ENCODE results near the gene OSTN. TPM values are rescaled to one million over a fixed set of nuclear protein-coding genes. Genes with fewer than 3 reads are reported as not detected.

OSTN gene
- total and polyA plus RNA-seq, 2 experiments from 2014 or later = not detected

GRCh38 chr3:191257286-191257685, 58.2 kb downstream of the OSTN start (continued):
- TF ChIP-seq ZNF462 (CRISPR knock-in tag; IDR thresholded peaks at IDR 0.05) (no peak), EZH2 (IDR thresholded peaks at IDR 0.05; ENCODE audit: low read depth, unreplicated experiment) (no peak), NANOG (IDR thresholded peaks at IDR 0.05; ENCODE audit: borderline replicate concordance) (no peak), CREB1 (CRISPR knock-in tag; IDR thresholded peaks at IDR 0.05; ENCODE audit: low read depth) (no peak), EZH2phosphoT487 (IDR thresholded peaks at IDR 0.05; ENCODE audit: unreplicated experiment) (no peak), ZNF331 (CRISPR knock-in tag; IDR thresholded peaks at IDR 0.05; ENCODE audit: low read depth) (no peak), ZNF114 (CRISPR knock-in tag; IDR thresholded peaks at IDR 0.05) (no peak), POLR2AphosphoS5 (IDR thresholded peaks at IDR 0.05; ENCODE audit: low read depth) (no peak)
- TF ChIP-seq, protein P1, sequence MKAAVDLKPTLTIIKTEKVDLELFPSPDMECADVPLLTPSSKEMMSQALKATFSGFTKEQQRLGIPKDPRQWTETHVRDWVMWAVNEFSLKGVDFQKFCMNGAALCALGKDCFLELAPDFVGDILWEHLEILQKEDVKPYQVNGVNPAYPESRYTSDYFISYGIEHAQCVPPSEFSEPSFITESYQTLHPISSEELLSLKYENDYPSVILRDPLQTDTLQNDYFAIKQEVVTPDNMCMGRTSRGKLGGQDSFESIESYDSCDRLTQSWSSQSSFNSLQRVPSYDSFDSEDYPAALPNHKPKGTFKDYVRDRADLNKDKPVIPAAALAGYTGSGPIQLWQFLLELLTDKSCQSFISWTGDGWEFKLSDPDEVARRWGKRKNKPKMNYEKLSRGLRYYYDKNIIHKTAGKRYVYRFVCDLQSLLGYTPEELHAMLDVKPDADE (IDR thresholded peaks at IDR 0.05) = no peak

GRCh38 chr3:191259486-191259885, 60.4 kb downstream of the OSTN start:
- Mint-ChIP-seq H3K4me1 (peaks cover 48% of the 10 kb centered on the region), H3K27ac (no peak overlapping the region), H3K27me3 (ENCODE audit: insufficient read depth, low read depth, poor library complexity) (peaks cover 2% of the 10 kb centered on the region), H3K9me3 (no peaks in the 10 kb centered on the region), H3K36me3 (ENCODE audit: low read depth) (no peaks in the 10 kb centered on the region), H3K4me3 (no peak overlapping the region)
- Histone ChIP-seq H3K79me2 (replicated peaks; ENCODE audit: insufficient read depth) (no peaks in the 10 kb centered on the region), H2AFZ (no peak overlapping the region), H3K4me1 (ENCODE audit: insufficient read depth) (peaks cover 51% of the 10 kb centered on the region), H4K20me1 (replicated peaks; ENCODE audit: insufficient read depth) (no peaks in the 10 kb centered on the region), H3K4me3 (no peak overlapping the region), H3F3A (replicated peaks; ENCODE audit: low read depth) (no peaks in the 10 kb centered on the region), H3K36me3 (ENCODE audit: insufficient read depth) (no peaks in the 10 kb centered on the region), H3K27ac (ENCODE audit: low read depth) (no peak overlapping the region), H3K9me2 (ENCODE audit: insufficient read depth) (no peaks in the 10 kb centered on the region), H3K27me3 (ENCODE audit: insufficient read depth) (no peaks in the 10 kb centered on the region), H3K4me2 (no peak overlapping the region)
- ATAC-seq (no peak), DNase-seq (ENCODE audit: low spot score) (no peak)
- TF ChIP-seq ZNF462 (CRISPR knock-in tag; IDR thresholded peaks at IDR 0.05) = no peak
- no peak for TF ChIP-seq EZH2phosphoT487 (IDR thresholded peaks at IDR 0.05; ENCODE audit: unreplicated experiment)
- no peak for TF ChIP-seq EZH2 (IDR thresholded peaks at IDR 0.05; ENCODE audit: low read depth, unreplicated experiment)
- no peak for TF ChIP-seq ZNF331 (CRISPR knock-in tag; IDR thresholded peaks at IDR 0.05; ENCODE audit: low read depth)

Data from GM23338 (cell line).